DMS79 (cell line): ENCODE measurements around the gene TEX2.
"Not testable (repeated sequence)": the region's sequence is repeated elsewhere in the genome, so short reads cannot be mapped to it uniquely, and the experiment has no call there.

Experiments
- DNase-seq: peaks from one replicate; lab custom pipeline; 2025; lab: John Stamatoyannopoulos, UW

TEX2 gene

GRCh38 chr17:64138441-64138840, 124.6 kb downstream of the TEX2 start:
- no peak for DNase-seq

- no peak for DNase-seq
Measured at GRCh38 chr17:64135000-64135399, 128.1 kb downstream of the TEX2 start.

DNA sequence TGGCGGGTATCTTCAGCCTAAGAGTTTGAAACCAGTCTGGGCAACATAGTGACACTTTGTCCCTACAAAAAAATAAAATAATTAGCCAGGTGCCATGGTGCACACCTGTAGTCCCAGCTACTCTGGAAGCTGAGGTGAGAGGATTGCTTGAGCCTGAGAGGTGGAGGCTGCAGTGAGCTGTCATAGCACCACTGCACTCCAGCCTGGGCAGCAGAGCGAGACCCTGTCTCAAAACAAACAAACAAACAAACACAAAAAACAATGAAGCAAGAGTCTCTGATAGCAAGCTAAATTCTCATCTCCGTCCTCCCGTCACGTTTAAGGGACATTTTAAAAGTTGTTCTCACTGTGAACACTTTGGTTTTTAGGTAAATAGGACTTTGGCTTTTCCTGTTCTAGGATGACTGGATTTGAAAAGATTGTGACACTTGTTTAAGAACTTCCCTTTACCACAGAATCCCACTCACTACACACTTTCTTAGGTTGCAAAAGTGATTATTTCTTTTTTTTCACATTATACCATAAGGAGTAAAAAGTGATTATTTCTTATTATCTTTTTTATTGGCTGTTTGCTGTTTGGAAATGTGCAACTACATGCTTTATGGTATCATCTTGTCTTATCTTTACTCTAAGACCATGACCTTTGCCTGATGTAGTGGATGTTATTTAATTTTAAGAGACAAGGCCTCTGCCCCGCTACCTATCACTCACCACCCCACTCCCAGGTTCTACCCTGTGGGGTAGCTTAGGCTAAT, 128.7 kb downstream of the TEX2 start:
- no peak for DNase-seq

DNA sequence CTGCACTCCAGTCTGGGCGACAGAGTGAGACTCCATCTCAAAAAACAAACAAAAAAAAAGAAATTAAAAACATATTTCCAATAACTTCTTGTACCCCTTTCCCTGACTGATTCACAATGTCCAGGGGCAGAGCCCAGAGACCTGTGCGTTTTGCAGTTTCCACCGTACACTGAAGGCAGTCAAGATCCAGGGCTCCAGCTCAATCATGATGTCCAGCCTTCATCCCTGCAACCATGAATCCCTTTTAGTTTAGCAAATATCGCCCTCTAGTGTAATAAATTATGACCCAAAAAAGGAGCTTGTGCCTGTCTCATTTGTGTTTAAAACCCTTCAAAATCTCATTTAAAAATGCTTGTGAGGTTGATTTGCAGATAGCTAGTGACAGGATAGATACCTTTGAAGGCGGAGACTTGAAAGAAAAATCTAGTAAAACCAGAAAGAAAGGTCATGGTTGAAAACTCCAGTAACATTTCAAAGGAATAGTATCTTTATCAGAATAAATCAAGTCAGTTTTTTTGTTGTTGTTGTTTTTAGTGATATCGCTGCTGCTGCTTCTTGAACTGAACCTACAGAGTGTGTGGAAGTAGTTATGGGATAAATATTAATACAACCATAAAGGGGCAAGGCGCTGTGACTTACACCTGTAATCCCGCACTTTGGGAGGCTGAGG, 129.4 kb downstream of the TEX2 start:
- peak; percentile 8 for DNase-seq

GRCh38 chr17:64131606-64132270, 131.3 kb downstream of the TEX2 start:
- DNase-seq = no peak

DNA sequence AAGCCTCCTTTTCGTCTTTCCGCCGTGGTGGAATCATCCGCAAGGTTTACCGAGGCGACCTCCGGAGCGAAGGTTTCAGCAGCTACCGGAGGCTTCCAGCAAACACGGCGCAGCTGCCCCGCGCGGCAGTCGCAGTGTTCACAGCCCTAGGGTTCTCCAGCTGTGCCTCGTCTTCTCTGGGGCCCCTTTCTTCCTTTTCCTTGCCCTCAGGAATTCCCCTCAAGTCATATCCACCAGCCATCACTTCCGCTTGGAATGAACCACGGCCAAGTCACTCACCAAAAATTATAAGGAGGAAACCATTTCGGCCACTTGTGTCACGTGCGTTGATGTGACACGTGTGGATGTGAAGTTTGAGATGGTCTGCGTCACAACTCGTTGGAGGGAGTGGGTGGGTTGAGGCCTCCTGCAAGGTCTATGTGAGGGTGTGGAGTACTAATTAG, 132.5 kb downstream of the TEX2 start:
- DNase-seq = peak; percentile 32

GRCh38 chr17:64129765-64130558, 133.1 kb downstream of the TEX2 start, which contains the start of gene ERN1:
TSS of gene ERN1 (minus strand) at chr17:64130144. CDS start at chr17:64130029, 115 bp downstream.
- DNase-seq = peak; percentile 32

DNA sequence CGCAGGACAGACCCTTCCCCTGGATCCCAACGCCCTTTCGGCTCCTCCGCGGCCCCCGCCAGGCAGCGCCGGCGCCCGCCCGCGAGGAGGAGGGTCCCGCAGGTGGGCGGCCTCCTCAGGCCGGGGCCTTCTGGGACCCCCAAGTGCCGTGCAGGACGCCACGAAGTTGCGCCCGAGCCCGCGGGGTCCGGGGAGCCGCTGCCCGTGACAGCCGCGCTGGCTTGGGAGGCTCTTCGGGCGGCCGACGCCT, 133.6 kb downstream of the TEX2 start:
- no peak for DNase-seq

GRCh38 chr17:64128787-64129514, 134.1 kb downstream of the TEX2 start:
- DNase-seq = no peak

DNA sequence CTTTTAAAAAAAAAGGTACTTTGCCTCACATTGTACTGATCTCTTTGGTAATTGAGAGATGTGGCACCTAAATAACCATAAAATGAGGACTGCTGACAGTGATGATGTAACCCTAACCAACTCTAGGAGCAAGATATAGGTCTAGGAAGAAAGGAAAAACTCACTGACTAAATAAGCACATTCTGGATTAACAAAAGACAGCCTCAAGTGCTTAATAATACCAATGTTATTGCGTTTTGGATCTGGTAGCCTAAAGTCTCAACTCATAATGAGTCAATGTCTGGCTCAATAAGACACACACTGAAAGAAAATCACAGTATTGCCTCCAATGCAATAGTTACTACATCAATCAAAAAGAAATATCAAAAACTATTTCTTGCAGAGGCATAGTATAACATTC, 136.1 kb downstream of the TEX2 start:
- no peak for DNase-seq

DNA sequence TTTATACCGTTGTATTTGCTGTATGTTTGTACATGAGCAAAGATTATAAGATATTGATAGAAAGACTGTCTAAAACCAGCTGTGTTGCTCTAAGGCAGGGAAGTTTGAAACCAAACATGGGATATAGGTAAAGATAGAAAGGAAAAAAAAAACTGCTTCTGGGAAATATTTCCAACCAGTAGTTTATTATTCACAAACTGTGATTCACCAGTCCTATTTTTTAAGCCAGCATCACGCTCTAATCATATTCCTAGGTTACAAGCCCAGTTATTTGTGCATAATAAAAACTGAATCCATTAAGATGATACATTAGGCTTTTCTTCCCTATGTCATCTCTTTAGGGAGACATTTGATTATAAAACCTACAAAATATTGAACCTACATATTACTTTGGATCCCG, 137.1 kb downstream of the TEX2 start:
- no peak for DNase-seq

DNA sequence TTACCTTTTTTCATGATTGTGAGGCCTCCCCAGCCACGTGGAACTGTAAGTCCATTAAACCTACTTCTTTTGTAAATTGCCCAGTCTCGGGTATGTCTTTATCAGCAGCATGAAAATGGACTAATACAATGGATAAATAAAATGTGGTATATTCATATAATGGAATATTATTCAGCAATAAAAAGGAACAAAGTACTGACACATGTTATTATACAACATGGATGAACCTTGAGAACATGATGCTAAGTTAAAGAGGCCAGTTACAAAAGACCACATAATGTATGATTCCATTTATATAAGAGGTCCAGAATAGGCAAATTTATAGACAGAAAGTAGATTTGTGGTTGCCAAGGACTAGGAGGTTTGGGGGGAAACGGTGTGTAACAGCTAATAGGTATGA, 138.5 kb downstream of the TEX2 start:
- DNase-seq = no peak

- no peak for DNase-seq
Measured at GRCh38 chr17:64123114-64123513, 139.9 kb downstream of the TEX2 start.

DNA sequence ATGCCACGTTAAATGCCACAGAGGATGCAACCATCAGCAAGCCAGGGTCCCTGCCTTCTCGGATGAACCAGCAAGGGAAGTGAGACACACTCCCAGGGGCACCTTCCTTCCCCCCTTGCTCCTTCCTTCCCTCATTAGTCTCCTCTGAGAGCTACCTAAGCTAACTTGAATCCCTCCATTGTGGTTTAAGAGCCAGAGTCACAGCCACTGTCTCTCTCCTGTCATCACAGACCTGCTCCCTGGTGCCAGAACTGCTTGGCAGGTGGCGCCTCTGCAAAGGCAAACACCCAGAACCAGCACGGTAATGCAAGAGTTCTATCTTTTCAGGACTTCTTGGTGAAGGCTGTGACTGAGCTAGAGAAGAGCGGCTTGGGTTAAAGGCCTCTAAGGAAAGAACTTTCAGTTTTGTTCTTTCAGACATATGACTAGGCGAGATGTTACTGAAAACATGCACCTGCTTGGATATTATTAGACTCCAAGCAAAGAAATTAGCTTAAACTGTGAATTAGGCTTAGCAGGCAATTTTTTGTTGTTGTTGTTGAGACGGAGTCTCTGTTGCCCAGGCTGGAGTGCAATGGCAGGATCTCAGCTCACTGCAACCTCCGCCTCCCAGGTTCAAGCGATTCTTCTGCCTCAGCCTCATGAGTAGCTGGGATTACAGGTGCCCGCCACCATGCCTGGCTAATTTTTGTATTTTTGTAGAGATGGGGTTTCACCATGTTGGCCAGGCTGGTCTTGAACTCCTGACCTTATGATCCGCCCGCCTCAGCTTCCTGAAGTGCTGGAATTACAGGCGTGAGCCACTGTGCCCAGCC, 141.9 kb downstream of the TEX2 start:
- not testable (repeated sequence) for DNase-seq

- no peak for DNase-seq
Measured at GRCh38 chr17:64120159-64120810, 142.8 kb downstream of the TEX2 start.

- peak; percentile 54 for DNase-seq
Measured at GRCh38 chr17:64117981-64118979, 144.8 kb downstream of the TEX2 start.

DNA sequence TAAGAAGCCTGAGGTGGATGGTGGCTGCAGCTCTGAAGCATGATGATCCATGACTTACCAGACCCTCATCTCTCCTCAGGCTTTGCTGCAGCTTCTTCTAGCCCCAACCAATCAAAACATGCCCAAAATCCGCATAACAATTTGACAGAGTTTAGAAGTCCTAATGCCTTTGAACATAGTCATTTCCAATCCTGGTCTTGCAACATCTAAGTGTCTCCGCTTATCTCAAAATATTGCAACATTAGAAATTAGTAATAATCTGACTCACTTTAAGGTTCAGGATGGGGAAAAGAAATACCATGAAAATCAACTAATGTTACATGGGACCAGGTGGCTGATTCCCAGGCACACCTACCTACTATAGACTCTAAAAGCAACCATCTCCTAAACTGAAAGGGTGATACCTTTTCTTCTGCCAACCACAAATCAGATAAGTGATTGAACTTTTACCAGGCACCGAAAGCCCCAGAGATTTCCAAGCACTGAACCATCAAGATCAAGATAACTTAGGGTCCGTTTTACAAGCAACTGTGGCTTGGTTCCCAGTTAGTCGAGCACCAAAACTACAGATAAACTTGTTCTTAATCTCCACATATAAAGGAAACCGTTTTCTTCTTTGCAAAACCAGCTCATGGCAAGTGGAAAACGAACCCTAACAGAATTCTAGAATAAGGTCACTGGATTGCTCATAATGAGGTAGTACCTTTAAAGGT, 147.1 kb downstream of the TEX2 start:
- no peak for DNase-seq

DNA sequence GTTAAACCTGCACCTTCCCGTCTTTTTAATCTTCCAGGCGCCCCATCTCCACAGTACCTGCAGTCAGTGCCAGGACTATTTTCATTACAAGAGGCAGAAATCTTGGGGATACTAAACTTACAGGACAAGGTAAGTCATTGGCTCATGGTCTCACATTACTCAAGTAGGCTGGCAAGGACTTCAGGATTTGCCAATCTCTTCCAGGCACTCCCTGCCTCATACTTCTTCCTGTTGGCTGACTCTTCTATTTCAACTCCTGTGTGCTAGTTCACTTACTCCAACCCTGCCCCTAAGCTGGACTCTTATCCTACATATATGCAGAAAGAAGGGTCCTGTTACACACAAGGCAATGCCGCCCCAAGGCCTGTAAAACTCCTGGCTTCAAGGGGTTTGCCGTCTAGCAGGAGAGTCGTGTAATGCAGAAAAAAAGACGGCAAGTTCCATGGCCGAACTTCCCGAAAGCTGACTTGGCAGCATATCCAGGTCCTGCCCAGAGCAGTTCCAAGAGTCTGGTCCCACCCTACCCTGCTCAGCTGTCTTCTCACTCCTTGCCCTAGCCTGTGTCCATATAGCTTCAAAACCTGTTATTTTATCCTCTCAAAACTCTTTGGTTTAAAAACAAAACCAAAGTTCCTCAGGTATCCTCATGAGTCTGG, 147.9 kb downstream of the TEX2 start:
- no peak for DNase-seq
